GM19351 (cell line): Measurements from ENCODE around the gene CBL.
"Not testable (repeated sequence)": the region's sequence is repeated elsewhere in the genome, so short reads cannot be mapped to it uniquely, and the experiment has no call there.

ENCODE experiments used
- ATAC-seq: cut with Tn5 transposase; IDR thresholded peaks from one replicate; pipeline ENCODE4 v1.9.1; 2021; ENCODE audit warnings: mild to moderate bottlenecking, moderate library complexity; ENCODE audit not compliant: unreplicated experiment

Gene CBL

DNA sequence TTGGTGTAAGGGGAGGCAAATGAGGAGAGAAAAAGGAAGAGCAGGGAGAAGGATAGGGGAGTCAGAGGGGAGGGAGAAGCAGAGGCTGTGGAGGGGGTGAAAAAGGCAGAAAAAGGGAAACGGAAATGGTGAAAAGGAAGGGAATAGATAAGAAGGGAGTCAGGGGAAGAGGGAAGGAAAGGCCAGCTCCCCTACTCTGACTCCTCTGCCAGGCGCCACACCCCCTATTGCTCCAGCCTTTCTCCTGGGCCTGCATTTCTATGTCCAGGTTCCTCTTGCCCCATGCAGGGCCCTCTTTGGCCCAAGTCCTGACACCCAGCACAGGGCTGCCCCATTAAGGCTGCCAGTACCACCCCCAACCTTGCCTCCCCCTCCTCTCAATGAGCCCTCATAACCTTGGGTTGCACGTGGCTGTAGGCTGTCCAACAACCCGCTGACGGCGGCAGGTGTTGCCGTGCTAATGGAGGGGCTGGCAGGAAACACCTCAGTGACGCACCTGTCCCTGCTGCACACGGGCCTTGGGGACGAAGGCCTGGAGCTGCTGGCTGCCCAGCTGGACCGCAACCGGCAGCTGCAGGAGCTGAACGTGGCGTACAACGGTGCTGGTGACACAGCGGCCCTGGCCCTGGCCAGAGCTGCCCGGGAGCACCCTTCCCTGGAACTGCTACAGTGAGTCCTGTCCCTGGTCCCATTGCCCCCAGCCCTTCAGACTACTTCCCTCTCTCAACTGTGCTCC is 24.3 kb upstream of the CBL start:
- no peak for ATAC-seq

DNA sequence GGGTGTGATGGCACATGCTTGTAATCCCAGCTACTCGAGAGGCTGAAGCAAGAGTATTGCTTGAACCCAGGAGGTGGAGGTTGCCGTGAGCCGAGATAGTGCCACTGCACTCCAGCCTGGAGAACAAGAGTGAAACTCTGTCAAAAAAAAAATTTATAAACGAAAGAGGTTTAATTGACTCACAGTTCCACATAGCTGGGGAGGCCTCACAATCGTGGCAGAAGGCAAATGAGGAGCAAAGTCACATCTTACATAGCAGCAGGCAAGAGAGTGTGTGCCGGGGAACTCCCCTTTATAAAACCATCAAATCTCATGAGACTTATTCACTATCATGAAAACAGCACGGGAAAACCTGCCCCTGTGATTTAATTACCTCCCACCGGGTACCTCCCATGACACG is 21.7 kb upstream of the CBL start:
- not testable (repeated sequence) for ATAC-seq

DNA sequence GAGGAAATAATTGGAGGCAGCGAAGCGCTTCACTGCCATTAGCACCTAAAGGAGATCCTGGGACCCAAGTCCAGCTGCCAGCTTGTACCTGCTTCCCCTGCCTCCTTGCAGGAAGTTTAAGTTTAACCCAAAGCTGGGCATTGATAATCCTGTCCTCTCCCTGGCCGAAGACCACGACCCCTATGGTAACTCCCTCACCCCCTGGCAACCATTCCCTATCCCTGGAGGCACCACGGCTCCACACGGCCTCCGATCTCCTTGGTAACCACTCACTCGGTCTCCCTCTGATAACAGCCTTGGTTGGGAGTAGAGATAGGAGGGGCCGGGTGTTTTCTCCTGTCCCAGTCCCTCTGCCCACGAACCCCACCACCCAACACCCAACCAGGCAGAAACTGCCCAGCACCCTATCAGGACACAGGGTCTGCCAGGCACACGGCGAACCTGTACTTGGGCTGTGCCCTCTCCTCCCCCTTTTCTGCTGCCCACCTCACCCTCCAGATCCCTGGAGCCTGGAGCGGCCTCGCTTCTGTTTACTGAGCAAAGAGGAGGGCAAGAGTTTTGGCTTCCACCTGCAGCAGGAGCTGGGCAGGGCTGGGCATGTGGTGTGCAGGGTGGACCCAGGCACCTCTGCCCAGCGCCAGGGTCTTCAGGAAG is 20.0 kb upstream of the CBL start:
- no peak for ATAC-seq

DNA sequence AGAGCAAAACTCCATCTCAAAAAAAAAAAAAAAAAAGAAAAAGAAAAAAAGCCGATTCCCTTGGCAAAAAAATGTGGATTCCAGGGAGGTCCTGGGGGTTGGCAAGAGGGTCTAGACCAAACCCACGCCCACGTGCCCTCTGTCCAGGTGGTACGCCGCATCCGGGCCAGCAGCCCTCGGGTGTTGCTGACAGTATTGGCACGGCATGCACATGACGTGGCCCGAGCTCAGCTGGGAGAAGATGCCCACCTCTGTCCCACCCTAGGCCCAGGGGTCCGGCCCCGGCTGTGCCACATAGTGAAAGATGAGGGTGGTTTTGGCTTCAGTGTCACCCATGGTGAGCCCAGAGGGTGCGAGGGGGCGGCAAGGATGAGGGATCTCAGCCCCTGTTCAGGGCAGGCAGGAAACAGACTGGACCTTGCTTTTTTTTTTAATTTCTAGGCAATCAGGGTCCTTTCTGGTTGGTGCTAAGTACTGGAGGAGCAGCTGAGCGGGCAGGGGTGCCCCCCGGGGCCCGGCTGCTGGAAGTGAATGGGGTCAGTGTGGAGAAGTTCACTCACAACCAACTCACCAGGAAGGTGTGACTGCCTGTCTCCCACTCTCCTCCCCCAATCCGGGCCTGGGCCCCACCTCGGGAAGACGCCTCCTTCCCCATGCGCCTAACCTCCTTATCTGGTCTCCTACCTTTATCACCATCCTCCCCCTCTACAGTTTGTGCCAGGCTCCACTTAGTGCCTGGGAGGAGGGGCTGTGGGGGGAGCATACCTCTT is 18.8 kb upstream of the CBL start:
- no peak for ATAC-seq

DNA sequence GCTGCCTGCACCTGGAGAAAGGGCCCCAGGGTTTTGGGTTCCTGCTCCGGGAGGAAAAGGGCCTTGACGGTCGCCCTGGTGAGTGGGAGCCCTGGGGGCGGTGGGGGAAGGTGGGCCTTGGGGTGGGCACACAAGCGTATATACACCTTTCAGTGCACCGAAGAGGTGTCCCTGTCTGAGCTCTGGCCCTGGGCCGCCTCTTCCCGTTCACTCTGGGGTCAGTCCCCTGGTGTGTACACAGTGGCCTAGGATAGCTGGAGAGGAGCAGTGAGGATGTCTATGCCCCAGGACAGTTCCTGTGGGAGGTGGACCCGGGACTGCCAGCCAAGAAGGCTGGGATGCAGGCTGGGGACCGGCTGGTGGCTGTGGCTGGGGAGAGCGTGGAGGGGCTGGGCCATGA is 18.1 kb upstream of the CBL start:
- ATAC-seq, result no peak

DNA sequence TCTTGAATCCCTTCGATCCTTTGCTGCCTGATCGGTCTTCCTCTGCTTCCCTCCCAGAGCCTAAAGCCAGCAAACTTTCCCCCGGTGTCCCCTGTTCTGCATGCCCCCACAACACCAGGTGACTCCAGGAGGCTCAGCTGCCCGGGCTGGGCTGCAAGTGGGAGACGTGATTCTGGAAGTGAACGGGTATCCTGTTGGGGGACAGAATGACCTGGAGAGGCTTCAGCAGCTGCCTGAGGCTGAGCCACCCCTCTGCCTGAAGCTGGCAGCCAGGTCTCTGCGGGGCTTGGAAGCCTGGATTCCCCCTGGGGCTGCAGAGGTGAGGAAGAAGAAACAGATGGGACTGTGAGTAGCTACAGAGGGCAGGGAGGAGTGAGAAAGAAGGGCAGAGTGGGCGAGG is 17.3 kb upstream of the CBL start:
- no peak for ATAC-seq

DNA sequence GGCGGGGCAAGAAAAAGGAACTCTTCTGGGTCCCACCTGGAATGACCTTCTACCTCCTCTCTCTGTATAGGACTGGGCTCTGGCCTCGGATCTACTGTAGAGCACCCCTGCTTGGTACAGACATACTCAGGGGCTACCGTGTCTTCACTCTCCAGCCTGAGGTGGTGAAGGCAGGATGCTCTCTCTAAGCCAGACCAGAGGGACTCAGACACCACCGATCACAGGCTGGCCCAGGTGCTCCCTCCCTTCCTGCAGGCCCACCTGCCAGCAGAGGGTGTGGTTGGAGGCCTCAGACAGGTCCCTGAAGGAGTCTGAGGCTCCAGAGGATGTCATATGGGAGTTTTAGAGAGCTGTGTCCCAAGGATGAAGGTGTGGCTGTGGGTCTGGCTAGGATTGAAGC is 16.7 kb upstream of the CBL start:
- no peak for ATAC-seq

DNA sequence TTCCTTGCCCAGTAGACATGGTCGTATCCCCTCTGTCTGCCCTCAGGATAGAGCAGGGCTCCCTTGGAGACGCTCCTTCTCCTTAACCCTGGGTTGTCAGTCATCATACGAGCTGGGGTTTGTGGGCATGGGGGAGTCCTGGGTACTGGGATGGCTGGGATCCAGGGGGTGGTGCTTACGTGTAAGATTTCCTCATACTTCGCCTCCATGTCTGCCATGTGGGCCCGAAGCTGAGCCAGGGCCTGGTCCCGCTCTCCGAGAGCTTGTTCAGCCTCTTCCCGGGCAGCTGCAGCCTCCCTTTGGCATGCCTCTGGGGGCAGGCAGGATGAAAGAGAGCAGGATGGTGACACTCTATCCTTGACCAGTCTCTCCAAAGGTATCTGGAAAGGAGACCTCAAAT is 15.6 kb upstream of the CBL start:
- ATAC-seq, result no peak

DNA sequence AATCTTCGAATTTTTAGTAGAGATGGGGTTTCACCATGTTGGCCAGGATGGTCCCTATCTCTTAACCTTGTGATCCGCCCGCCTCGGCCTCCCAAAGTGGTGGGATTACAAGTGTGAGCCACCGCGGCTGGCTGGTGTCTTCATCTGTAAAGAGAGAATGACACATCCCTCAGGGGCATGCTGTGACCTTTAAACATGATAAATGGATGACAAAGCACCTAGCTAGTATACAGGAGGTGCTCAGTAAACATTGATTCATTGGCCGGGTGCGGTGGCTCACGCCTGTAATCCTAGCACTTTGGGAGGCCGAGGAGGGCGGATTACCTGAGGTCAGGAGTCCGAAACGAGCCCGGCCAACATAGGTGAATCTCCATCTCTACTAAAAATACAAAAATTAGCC is 14.9 kb upstream of the CBL start:
- ATAC-seq, result not testable (repeated sequence)

DNA sequence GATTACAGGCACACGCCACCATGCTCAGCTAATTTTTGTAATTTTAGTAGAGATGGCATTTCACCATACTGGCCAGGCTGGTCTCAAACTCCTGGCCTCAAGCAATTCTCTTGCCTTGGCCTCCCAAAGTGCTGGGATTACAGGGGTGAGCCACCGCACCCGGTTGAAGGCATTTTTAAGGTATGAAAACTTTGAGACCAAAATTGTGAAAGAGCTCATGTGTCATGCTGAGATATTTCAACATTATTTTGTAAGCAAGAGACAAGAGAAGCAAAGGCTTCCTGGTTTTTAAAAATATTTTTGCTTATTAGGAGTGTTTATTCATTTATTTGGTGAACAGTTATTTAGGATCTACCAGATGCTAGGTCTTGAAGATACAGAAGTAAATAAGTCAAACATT is 14.0 kb upstream of the CBL start:
- no peak for ATAC-seq

DNA sequence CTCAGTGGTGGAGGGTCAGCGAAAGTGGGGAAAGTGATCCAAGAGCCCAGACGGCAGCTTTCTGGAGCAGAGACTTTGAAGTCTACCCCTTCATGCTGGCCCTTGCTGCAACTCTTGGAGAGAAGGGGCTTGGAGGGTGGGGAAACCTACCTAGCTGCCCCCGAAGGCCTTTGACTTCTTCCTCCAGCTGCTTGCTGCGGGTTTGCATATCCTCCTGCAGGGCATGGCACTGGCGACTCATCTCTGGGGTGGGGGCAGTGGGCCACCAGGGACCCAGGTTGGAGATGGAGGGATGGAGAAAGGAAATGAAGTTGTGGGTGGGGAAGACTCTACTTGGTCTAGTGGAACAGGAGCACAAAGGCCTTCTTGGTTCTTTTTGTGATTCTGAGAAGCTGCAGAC is 13.1 kb upstream of the CBL start:
- no peak for ATAC-seq

DNA sequence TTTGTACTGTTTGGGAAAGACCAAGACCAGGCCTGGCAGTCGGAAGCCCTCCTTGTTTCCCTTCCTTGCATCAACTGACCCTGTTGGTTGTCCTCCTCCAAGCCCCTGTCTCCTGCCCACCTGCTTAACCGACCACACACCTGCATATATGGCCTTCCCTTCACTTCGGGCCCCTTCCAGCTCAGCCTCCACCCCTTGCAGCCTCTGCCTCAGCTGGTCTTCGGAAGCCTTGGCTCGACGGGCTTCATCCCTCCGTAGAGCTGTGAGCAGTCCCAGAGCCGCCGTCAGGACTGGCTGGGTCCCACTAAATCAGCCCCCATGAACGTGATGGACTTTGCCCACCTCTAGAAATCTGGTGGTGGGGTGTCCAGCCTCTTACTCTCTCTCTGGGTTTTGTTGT is 12.5 kb upstream of the CBL start:
- no peak for ATAC-seq

DNA sequence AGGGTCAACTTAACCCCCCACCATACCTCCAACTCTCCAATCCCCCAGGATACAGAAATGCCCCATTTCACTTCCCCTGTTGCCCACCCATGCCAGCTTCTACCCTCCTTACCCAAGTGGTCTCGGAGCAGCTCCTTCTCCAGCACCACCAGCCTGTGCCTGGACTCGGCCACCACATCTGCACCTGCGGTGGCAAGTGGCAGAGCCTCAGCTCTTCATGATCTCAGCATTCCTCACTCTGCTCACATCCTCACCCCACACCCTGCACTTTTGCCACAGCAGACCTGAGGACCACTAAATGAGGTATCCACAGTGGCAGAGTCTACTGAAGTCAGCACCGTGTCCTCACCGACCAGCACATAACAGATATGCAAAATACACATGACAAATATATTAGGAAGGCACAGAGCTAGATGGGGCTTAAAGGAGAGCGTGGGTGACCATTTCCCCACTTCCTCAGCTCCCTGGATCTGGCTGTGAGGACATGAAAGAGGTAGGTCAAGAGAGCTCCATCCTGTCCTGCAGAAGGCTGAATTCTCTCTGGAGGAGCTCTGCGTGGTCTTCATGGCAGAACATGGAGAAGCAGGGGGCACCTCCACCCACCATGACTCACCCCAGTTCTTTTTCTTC is 11.2 kb upstream of the CBL start:
- no peak for ATAC-seq

DNA sequence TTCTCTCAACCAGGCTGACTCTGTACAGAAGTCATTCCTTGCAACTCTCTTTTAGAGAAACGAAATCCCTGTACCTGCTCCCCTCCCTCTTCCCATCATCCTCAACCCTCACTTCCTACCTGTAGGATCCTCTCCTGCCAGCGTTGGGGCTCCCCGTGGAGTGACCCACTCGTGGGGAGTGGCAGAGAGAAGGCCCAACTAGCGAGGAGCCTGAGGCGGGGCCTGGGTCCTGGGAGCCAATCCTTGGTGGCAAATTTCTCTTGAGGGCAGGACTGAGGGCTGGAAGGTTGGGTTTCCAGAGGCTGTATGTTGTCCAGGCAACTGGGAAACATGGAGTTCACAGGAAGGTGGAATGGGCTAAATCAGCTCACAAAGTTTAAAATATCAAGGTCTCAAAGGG is 10.5 kb upstream of the CBL start:
- ATAC-seq, result no peak

DNA sequence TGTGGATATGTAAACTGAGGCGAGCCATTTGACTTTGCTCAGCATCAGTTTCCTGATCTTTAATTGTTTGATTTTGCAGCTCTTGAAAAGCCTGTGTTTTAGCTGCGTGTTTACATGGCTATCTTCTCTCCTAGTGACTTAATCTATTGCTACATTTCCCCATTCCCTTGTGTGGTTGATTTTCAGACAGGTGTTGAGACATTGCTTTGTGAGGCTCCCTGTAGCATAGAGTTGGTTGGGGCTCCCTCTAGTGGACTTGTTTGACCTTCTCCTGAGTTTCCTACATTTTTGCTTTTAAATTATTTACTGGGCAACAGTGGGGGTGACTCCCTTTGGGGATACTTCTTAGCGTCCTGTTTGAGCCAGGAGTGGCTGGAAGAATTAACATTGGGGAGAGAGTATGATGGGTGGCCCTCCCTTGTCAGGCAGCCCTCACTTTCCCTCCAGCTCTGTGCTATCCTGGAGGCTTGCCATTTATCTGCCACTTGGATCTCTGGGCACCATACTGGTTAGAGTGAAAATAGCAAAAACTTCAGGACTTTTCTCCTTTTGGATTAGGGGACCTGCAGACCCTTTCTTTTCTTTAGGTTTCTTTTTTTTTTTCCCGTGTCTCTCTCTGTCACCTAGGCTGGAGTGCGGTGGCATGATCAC is 9.2 kb upstream of the CBL start:
- ATAC-seq, result no peak

DNA sequence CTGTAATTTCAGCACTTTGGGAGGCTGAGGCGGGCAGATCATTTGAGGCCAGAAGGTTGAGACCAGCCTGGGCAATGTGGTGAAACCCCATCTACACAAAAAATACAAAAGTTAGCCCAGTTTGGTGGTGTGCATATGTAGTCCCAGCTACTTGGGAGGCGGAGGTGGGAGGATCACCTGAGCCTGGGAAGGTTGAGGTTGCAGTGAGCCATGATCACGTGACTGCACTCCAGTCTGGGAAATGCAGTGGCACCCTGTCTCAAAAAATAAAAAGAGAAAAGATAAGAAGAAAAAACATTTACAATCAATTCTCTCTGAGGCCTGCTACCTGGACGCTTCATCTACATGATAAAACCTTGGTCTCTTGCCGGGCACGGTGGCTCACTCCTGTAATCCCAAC is 7.2 kb upstream of the CBL start:
- ATAC-seq, result no peak

DNA sequence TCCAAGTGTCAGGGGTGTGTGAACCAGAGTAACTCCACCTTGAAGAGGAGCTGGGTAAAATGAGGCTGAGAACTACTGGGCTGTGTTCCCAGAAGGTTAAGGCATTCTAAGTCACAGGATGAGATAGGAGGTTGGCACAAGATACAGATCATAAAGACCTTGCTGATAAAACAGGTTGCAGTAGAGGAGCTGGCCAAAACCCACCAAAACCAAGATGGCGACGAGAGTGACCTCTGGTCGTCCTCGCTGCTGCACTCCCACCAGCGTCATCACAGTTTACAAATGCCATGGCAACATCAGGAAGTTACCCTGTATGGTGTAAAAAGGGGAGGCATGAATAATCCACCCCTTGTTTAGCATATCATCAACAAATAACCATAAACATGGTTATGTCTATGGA is 4.9 kb upstream of the CBL start:
- not testable (repeated sequence) for ATAC-seq

DNA sequence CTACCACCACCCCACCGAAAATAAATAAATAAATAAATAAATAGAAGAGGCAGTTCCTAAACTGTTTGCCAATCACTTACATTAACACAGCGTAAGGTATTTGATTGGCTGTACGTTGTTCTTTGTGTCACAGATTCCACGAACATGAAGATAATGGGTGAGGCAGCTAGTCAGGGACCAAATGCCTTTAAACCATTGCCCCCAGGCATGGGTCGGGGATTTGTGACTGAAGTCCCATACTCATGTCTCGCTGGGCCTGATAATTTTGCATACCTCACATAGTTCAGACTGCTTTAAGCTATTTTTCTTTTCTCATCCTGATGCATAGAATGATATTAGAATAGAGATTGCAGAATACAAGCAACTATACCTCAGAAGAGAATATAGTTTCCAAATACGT is 3.6 kb upstream of the CBL start:
- ATAC-seq, result no peak

DNA sequence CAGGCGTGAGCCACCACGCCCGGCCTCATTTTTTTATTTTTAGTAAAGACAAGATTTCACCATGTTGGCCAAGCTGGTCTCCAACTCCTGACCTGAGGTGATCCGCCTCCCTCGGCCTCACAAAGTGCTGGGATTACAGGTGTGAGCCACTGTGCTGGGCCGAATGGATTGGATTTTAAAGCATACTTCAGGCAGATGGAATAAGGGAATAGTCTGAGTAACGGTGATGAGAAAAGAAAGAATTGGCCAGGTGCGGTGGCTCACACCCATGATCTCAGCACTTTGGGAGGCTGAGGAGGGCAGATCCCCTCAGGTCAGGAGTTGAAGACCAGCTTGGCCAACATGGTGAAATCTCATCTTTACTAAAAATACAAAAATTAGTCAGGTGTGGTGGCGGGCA is 2.1 kb upstream of the CBL start:
- ATAC-seq, result no peak

DNA sequence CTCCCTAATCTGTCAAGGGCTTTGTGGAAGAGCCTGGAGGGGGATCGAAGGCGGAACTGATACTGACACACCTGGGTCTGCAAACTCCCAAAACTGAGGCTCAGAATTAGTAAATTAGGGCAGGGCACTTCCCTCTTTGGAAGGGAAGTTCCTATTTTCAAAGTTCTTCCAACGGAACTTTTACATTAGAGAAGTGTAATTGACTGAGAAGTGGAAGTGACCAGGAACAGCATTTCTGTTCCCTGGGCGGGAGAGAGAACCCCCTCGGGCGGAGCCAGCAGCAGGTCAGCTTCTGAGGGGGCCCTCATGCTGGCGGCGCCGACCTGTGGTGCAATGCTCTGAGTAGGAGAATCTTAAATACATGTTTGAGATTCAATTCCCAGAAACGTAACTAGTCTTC is 1.1 kb upstream of the CBL start:
- ATAC-seq, result no peak
